Myocyte (in vitro differentiated cells): ENCODE results near the gene TCTN2. TPM values are rescaled to one million over a fixed set of nuclear protein-coding genes. Genes with fewer than 3 reads are reported as not detected.

Experiments used
- DNase-seq: peaks from one replicate; pipeline ENCODE4 v3.0.0-alpha.2; 2012; ENCODE audit warnings: low read depth
- total RNA-seq: library from RNA; depleted of rRNA; stranded (reverse); fragments of >200 nt; gene quantifications from 2 replicates; pipeline ENCODE4 v1.2.3, GENCODE V29; 2014

Gene TCTN2
- total RNA-seq, 1 donor from 2014 or later, result 6.8 TPM

DNA sequence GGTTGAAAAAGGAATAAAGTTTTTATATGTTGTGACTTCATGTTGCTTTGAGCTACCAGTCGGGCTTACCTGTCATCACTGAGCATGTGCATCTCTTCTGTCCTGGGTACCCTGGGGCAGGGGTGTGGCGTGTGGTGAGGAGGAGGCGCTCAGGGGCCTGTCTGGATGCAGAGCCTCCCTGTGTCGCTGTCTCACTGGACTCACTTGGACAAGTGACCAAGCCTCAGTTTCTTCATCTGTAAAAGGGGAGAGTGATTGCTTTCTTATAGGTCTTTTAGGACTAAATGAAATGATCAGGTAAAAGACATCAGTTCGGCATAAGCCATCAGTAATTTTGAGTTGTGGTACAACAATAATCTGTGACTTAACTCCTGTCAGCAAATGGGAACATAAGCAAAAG is 63.4 kb downstream of the TCTN2 start:
- DNase-seq, result no peak

DNA sequence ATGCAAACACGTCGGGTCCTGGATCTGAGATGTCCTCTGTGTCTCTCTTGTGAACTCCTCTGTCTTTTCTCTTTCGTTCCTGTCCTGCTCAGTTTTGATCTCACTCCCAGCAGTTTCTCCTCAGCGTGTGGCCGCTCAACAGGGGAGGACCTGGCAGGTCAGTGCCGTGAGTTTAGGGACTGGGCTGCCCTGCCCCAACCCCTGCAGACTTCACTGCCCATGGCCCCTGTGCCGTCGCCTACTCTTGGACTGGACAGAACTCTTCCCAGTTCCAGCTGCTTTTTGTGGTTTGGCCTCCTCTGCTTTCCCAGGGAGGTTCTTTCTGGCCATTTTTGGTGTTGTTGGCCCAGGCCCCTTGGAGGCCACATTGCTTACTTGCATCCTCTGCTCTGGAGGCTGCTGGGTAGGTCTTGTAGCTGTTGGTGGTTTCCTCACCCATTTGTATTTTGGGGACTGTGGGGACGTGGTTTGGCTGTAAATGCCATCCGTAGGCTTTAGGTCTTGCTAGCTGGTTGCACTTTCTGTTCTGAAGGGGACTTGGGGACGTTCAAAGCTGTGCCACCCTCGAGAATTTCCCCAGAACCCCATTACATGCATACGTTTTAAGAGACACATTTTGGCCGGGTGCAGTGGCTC is 71.1 kb downstream of the TCTN2 start:
- peak; percentile 78 for DNase-seq

DNA sequence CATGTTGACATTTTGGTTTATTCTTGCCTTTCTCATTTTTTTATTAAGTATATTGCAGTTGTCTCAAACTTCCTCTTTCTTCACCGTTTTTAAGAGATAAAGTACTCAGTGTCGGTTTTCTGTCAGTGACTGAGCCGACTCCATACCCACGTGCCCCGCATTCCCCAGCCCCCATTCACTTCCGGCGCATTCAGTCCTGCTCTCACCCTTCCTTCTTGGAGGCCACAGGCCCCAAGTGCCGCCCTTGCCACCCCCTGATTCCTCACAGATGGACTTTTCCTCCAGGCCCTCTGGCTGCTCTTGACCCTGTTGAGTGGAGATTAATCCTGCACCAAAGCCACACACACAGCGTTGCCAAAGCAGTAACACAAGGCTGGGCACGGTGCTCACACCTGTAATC is 72.1 kb downstream of the TCTN2 start:
- no peak for DNase-seq

DNA sequence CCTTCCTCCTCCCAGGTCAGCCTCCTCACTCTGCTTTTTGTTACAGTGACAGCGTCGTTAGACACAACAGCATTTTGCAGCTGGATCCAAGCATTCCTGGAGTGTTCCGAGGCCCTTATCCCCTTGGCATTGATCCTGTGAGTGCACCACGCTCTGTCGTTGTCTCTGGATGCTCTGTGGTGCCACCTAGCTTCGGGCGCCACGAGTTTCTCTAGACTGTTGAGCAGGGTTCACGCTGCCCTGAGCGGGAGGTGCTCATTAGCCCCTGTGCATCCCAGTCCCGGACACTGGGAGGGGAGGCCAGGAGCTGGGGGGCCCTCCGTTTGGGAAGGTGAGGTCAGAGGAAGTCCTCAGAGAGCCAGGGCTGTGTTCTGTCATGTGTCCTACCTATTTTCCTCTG is 73.9 kb downstream of the TCTN2 start:
- DNase-seq, result peak; percentile 15

DNA sequence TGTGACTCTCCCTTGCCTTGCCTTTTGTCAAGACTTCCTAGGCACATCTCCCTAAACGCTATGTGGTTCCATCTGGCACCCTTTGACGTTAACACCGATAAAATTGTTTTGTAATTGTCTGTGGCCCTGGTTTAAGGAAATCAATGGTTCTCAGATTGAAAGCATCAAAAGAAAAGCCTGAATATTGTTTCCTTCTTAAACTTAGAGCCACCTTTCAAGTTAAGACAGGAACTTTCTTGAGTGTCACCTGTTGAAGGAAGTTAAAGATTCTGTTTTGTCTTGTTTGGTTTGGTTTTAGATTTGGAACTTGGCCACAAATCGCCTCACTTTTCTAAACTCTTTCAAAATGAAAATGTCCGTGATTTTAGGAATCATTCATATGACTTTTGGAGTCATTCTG is 76.4 kb downstream of the TCTN2 start:
- no peak for DNase-seq

DNA sequence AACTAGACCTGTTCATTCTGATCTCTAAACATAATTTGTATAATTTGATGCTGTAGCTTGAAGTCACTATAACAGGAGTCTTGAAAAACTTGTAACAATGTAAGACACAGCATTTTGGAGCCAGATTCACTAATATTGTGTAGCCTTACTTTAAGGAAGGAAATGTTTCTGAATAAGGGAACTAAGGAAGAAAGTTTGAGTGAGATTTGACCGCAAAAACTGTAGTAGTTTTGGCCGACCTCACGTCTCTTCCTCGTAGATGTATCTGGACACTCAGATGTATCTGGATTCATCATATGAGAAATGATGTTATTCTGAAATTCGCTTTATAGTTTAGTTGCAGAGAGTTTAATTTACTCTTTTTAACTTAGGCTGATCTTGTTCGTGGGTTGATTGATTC is 77.2 kb downstream of the TCTN2 start:
- DNase-seq, result no peak

DNA sequence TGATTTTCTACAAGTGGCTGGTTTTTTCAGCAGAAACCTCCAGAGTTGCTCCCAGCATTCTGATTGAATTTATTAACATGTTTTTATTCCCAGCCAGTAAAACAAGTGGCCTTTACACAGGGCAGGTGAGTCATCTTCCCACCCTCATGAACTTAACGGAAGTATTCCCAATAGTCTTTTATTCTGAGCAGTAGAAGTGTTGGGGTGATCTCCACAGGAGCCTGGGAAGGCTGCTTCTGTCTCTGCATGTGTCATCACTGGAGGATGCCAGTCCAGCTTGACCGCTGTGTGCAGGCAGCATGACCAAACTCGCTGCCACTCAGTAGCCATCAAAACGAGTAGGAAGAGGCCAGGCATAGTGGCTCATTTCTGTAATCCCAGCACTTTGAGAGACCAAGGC is 77.7 kb downstream of the TCTN2 start:
- peak; percentile 9 for DNase-seq

DNA sequence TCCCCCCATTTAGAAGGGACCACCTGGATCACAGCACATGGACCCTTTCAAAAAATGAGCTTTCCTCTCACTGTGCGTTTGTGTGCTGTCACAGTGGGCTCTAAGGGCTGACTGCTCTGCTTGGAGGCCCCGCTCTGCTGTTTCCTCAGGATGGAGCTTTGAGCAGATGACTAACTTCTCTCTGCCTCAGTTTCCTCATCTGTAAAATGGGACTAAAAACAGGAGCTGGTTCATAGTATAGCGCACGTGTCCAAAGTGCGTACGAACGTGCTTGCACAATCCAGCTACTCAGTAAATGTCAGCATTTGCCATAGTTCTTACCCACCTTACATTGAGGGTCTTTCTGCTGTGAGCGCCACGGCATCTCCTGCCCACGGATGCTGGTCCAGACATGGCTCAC is 78.4 kb downstream of the TCTN2 start:
- DNase-seq, result no peak

DNA sequence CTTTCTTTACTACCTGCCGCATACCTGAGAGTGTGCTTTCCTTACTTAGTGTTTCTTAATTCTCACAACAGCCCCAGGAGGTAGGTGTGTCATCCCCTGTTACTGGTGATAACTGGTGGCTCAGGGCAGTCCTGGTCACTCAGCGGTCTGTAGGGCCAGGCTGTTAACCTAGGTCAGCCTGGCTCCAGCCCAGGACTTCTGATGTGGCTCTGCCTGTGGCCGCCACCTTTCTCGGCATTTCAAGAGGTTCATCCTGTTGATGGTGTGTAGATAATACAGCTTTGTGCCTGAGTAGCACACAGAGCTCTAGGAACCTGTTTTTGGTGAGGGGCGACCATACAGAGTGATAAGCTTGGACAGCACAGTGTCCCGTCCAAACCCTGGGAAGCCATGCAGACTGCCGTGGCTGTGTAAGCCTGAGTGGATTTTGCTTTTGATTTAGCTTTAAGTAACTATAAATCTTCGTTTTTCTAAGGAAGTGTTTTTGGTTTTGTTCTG is 79.3 kb downstream of the TCTN2 start:
- no peak for DNase-seq

DNA sequence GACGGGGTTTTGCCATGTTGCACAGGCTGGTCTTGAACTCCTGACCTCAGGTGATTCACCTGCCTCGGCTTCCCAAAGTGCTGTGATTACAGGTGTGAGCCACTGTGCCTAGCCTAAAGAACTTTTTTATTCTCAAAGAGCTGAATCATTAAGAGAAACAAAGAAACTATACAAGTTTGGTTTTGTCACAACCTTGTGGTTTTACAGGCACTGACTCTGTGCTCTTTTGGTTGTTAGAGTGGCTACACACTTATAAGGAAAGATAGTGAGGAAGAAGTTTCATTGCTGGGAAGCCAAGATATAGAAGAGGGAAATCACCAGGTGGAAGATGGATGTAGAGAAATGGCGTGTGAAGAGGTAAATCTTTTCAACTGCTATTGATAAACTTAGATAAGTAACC is 81.1 kb downstream of the TCTN2 start:
- DNase-seq, result no peak

DNA sequence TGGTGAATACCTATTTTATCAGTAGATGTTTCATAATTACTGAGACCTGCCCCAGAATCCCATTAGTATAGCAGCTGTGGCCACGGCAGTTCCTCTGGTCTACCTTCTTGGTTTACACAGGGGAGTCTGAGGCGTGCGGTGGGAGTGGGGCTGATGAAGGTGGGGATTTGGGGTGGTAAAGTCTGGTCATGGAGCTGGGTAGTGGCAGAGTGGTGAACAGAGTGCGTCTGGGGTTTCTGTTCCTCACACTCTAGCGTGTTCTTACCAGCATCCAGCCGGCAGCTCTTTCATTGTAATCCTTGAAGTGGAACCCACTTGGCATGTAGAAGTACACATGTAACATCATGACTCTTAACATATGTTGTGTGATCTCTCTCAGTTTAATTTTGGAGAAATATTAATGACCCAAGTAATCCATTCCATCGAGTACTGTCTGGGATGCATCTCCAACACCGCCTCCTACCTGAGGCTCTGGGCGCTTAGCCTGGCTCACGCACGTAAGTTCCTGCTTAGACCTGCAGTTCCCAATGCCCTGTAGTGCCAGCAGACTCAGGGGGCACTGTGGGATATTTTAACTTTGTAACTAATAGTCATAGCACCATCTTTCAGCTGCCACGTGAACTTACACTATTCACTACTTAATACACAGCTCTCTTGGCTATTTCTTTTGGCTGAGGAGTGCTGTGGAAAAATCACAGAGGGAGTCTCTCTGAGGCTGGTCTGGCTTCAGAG is 83.3 kb downstream of the TCTN2 start:
- no peak for DNase-seq

DNA sequence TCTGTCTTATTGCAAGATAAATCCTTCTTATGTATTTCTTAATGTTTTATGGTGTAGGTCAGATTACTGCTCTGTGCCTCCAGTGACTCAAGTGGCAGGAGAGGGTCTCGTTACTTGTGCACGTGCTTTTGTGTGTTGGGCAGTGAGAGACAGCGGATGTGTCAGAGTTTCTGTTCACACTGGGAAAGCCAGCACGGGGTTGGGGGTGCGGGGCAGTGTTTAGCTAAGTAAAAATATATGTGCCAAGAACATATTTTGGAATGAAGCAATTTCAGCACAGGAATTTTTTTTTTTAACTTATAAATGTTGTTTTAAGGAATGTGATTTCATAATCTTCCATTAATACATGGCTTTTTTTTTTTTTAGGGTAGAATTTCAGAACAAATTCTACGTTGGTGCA is 86.6 kb downstream of the TCTN2 start:
- peak; percentile 40 for DNase-seq

Other genes with a start within 250 kb of the TCTN2 start
- 1.7 and 1.8 TPM in 2 replicates for gene RILPL2, start 234.4 kb upstream of the TCTN2 start, total RNA-seq
- 13.6 and 21.6 TPM in 2 replicates for gene SNRNP35, start 213.0 kb upstream of the TCTN2 start, total RNA-seq
- gene RILPL1, start 137.4 kb upstream of the TCTN2 start, total RNA-seq, result 30.3 and 43.4 TPM in 2 replicates
- gene TMED2, start 86.6 kb upstream of the TCTN2 start, total RNA-seq, result 297 and 305 TPM in 2 replicates
- gene DDX55, start 69.0 kb upstream of the TCTN2 start, total RNA-seq, result 13.8 and 15.8 TPM in 2 replicates
- gene EIF2B1, start 37.4 kb upstream of the TCTN2 start, total RNA-seq, result 98.2 and 117 TPM in 2 replicates
- gene GTF2H3, start 37.3 kb upstream of the TCTN2 start, total RNA-seq, result 33.8 and 41.3 TPM in 2 replicates
- 35.2 and 44.7 TPM in 2 replicates for gene ATP6V0A2, start 41.2 kb downstream of the TCTN2 start, total RNA-seq
- 0.16 and 0.36 TPM in 2 replicates for gene DNAH10, start 91.2 kb downstream of the TCTN2 start, total RNA-seq